Activated CD4-positive, alpha-beta T cell treated with anti-CD3 and anti-CD28 coated beads, Interleukin-2, amount 50 U/mL, for 24 hours (primary cell): ENCODE results near the gene MGA.

Experiments used
- DNase-seq, 2 donors: peaks; one replicate each; pipeline ENCODE4 v3.0.0-alpha.2; 2020; ENCODE audit warnings: low read depth in 1 of 2, low spot score in 1 of 2

MGA gene

DNA sequence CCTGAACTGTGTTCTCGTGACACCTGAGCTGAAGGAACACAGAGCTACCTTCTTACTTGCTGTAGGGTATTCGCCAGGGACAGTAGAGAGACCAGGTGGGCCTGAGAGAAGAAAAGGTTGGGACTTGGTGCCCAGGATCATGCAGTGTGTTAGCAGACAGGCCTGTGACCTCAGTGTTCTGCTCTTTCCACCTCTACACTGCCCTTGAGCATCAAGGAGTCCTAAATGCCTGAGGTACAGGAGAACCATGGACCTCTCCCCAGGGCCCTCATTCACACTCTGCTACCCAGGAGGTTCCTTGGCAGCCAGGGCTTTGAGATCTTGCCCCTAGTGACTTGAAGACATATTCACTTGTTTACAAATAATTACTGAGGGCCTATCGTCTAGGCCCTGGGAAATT is 145.5 kb downstream of the MGA start:
- DNase-seq = no peak

DNA sequence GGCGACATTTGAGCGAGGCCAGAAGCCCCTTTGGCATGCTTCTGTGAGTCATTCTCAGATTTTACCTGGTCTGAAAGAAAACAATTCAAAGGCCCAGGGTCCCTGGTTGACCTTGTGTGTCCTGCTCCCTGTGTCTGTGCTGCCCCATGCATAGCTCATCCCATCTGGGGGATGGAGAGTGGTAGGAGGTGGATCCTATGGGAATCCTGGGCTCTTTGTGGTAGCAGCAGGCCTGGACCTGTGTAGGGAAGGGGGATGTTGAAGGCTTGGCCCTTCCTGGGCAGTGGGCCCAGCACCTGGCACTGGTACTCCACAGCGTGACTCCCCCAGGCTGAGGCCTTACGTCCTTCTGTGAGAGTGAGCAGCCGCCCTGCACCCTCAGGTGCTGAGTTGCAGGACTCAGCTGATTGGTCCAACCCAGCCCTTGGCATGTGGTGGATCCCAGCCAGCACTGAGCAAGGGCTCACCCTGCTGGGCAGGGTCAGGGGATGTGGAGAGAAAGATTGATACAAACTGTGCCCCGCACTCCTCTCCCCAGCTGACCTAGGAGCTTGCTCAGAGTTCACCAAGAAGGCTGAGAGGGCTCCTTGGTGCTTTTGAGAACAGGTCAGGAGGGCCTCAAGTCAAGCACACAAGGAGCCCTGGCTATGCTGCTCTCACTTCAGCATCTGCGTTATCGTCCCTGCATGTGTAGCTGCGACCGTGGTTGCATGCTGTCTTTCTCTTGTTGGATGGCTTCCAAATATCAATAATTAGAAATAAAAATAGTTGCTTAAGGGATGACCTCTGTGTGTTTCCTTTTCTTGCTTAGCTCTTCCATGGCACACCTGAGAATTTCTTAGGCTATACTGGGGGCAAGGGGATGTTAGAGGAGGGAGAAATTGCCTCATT is 146.3 kb downstream of the MGA start:
- no peak for DNase-seq

DNA sequence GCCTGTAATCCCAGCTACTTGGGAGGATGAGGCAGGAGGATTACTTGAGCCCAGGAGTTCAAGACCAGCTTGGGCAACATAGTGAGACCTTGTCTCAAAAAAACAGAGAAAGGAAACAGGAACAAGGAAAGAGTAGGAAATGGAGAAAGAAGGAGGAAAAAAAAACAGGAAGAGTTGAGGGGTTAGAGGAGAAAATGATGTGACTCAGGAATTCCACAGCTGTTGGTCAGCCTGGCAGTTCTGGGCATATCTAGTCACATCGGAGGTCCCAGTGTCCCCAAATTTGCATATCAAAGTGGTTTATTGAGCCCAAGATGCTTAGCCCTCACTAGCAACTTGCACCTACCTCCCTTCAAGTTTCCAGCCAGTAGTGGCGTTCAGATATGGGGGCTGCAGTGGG is 148.9 kb downstream of the MGA start:
- no peak for DNase-seq

DNA sequence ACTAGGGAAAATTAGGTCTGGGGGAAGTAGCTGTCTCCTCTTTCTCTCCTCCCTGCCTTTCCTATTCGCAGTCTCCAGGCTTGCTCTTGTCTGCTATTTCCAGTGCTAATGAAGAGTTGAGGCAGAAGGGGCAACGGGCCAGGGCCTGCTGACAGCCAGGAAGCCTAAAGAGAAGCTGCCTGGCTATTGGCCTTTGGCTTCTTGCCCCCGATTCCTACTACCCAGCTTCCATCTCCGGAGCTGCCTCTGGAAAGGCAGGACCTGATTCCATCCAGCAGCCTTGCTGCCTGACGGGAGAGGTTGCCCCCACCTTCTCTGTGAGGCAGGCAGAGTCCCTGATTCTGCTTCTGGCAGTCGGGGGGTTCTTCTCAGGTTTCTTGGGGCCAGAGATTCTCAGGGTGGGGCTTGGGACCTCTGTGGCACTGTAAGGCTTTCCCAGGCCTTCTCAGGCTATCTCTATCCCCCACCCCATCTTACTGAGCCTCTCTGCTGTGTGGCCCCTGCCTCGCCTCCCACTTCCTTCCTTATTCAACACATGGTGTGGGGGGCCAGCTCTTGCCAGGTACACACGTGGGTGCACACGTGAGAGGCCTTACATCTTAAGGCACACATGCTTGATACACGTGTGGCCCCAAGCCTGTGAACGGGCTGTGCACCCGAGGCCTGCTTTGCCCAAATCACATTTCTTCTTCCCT is 149.5 kb downstream of the MGA start:
- no peak for DNase-seq

DNA sequence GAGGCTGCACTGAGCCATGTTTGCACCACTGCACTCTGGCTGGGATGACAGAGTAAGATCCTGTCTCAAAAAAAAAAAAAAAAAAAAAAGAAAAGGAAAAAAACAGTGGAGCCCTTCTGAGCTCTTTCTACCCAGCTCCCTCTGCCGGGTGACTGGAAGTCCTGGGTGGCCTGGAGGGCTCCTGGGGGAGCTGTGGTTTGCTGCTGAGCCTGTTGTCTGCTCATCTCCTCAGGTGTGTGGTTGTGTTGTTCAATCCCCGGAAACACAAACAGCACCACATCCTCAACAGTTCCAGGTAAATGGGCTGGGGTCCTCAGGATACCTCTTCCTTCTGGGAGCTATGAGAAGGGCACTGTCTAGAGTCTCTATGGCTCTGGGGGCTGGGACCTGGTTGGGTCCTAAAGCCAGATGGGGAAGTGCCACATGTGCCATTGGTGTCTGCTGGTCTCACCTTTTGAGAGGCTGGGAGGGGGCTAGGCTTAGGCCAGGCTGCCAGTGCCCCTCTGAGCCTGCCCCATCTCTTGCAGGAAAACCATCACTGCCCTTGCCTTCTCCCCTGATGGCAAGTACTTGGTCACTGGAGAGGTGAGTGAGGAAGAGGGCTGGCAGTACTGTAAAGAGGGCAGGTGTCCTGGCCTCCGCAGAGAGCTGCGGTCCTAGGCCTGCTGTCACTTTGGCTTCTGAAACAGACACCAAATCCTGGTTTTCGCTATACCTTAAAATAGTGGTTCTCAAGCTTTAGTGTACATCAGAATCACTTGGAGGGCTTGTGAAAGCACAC is 150.6 kb downstream of the MGA start:
- DNase-seq = no peak

DNA sequence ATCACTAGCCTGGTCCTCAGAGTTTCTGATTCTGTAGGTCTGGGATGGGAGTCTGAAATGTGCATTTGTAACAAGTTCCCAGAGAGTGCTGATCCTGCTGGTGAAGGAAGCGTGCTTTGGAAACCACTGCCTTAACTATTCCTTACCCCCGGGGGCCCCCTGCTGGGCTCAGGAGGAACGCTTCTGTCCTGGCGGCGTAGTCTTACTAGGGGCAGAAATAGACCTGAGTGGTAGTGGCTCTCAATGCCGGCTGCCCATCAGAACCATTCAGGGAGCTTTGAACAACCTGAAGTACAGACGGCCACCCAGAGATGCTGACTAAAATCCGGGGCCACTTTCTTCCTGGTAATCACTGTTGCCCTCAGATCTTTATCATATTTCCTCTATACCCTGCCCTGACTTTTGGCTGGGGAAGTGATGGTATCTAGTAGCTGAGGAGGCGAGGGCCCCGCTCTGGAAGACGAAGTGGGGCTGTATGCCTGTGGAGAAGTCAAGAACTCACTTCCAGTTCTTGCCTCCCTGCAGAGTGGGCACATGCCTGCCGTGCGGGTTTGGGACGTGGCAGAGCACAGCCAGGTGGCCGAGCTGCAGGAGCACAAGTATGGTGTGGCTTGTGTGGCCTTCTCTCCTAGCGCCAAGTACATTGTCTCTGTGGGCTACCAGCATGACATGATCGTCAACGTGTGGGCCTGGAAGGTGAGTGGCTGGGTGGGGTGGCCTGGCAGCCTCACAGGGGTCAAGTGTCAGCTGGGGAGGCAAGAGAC is 151.4 kb downstream of the MGA start:
- peak; percentile 42 to 64 for DNase-seq

DNA sequence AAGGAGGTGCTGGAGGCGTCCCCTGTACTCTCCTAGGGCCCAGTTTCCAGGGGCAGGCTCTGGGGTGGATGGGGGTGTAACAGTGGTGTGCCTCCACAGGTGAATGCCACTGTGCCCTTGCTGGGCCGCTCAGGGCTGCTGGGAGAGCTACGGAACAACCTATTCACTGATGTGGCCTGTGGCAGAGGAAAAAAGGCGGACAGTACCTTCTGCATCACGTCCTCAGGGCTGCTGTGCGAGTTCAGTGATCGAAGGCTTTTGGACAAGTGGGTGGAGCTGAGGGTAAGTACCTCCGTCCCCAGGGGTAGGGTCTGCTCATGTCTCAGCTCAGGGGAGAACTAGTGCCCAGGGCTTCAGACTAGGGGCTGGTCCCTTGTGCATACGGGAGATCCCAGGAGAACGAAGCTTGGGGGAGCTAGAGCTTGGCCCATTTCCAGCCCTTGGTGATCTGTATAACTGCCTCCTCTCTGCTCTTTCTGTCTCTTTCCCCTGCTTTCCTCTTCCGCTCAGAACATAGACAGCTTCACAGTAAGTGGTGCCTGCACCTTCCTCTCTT is 152.7 kb downstream of the MGA start:
- no peak for DNase-seq

DNA sequence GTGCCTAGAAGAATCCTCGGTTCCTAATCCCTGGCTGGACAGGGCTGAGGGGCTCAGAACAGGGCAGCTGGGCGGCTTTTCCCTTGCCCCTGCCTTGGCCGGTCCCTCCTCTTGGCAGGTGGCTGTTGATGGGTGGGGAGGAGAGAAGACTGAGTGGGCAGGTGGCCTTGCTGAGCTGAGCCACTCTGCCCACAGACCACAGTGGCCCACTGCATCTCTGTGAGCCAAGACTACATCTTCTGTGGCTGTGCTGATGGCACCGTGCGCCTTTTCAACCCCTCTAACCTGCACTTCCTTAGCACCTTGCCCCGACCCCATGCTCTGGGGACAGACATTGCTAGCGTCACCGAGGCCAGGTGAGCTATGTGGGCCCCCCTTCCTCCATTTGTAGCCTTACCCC is 153.2 kb downstream of the MGA start:
- DNase-seq = no peak

DNA sequence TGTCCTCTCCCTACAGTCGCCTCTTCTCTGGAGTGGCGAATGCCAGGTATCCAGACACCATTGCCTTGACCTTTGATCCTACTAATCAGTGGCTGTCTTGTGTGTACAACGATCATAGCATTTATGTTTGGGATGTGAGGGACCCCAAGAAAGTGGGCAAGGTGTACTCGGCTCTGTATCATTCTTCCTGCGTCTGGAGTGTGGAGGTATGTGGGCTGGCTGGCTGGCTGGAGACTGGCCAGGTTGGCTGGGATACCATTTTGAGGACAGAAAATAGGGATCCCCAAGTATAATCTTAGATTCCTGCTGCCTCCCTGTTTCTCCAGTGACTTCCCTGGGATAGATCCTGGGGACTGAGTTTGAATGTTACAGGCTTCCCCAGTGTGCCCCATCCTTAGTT is 154.3 kb downstream of the MGA start:
- no peak for DNase-seq

DNA sequence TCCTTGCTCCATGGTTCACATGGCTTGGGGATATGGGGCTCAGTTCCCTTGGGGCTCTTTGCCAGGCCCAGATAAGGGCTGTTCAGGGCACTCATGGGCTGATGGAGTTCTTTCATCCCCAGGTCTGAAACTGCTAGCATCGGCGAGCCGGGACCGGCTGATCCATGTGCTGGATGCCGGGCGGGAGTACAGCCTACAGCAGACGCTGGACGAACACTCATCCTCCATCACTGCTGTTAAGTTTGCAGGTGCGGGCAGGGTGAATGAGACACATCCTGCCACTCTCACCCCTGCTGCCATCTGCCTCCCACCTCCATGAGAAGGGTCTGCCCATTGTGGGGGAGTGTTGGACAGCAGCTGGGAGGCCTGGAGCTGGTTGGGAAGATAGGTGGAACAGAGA is 156.6 kb downstream of the MGA start:
- DNase-seq = no peak

DNA sequence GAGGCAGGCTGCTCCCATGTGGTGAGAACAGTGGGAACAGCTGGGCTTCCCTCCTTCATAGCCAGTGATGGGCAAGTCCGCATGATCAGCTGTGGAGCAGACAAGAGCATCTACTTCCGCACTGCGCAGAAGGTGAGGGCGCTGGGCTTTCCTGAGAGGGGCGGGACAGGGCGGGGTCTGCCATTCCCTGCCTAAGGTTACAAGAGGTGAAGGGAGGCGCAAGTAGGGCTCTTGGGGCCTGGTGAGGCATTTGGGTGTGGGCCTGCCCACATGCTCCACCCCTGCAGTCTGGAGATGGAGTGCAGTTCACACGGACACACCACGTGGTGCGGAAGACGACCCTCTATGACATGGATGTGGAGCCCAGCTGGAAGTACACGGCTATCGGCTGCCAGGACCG is 157.1 kb downstream of the MGA start:
- DNase-seq = no peak

DNA sequence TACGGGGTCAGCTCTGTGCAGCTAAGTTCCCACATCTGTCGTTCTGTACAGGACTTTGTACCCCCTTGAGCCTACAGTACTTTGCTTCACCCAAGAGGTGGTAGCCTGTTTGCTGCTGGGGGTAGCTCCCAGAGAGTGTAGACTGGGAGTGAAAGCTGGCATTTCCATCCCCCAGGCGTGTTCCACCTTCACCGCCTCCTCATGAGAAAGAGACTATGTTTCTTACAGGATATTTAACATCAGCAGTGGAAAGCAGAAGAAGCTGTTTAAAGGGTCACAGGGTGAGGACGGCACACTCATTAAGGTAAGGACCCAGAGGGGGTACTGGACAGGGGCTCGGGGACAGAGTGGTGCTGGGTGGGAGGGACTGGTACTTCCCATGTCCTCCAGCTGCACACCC is 157.6 kb downstream of the MGA start:
- no peak for DNase-seq

DNA sequence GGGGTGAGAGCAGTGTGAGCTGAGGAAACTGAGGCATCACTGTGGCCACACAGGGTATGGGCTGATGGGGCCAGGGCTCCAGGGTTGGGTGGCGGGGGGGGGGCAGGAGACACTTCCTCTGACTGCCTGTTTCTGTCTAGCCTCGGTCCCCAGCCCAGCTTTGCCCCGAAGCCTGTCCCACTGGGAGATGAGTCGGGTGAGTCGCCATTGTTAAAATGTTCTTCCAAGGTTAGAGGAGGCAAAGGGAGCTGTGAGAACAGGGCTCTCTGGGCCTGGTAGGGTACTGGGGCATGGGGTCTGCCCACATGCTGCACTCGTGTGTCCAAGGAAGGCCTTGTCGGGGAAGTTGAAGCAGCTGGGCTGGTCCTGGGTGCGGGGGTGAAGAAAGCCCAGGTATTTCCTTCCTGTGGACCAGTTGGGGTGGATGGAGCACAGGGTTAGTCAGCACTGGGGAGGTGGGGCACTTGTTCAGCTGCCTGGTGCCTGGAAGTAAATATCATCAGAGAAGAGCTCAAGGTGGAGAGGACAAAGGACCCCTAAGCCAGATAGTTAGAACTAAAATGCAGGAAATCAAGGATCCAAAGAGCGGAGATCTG is 159.3 kb downstream of the MGA start:
- DNase-seq = no peak

DNA sequence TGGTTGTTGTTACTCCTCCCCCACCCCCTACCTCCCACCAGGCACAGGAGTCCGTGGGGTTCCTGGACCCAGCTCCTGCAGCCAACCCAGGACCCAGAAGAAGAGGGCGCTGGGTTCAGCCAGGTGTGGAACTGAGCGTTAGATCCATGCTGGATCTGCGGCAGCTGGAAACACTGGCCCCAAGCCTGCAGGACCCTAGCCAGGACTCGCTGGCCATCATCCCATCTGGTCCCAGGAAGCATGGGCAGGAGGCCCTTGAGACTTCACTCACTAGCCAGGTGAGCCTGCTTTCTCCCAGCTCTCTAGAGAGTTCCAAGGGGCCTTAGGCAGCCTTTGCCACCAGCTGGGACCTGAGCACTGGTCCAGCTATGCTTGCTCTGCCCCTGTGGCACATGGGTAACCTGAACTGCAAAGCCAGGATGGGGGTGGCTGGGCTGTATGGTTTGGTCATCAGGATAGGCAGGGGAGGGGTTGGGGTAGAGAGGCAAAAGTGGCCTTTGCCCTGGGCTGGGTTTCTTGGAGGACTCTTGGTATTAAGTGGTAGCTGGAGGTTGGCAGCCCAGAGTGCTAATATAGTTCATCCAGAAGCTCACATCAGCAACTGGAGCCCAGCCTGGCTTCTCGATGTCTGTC is 160.7 kb downstream of the MGA start:
- no peak for DNase-seq

DNA sequence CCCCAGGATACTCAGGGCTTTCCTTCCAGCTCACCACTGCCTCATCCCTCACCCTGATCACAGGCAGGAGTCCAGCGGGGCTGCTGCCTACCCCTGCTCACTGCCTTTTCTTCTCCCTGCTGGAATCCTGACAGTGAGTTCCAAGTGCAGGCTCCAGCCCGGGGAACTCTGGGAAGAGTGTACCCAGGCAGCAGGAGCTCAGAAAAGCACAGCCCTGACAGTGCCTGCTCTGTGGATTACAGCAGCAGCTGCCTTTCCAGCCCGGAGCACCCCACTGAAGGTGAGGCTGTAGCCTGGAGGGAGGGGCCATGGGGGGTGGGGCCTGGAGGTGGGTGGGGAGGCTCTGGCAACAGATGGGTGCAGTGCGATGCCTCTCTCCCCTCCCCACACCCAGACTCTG is 161.6 kb downstream of the MGA start:
- DNase-seq = no peak

DNA sequence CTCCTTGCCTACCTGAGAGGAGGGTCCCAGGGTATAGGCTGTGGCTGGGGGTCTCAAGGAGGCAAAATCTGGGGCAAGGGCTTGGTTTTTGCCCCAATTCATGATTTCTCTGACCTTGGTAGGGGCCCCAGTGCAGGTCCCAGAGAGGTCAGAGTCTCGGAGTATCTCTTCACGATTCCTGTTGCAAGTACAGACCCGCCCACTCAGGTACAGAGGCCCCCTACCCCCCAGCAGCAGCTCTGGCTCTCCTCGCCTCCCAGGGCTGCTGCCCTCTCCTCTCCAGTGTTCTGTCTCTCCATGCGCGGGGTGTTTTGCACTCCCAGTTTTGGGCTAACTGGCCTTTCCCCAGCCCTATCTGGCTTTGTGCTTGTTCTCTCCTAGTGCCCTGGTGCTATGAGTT is 162.3 kb downstream of the MGA start:
- no peak for DNase-seq
